ENCODE measurements around the gene SLC35F1.

GRCh38 chr6:118299457-118299856 is 392.4 kb downstream of the SLC35F1 start:
- no peak for TF ChIP-seq EZH2 (IDR thresholded peaks at IDR 0.05; ENCODE audit: borderline replicate concordance, low read depth, low read length, severe bottlenecking)
- no peak for TF ChIP-seq CTCF (IDR thresholded peaks at IDR 0.05; ENCODE audit: borderline replicate concordance, extremely low read depth, low read length, poor library complexity, severe bottlenecking)
